SU-DHL-6 (cell line): Measurements from ENCODE around the gene DNMT1.

ENCODE experiments used
- EZH2phosphoT487 ChIP-seq: fragments of 200-600 bp; sonication (generic), shearing (Covaris generic); conservative IDR thresholded peaks from 2 replicates; pipeline ENCODE4 v1.6.1; 2018; ENCODE audit warnings: mild to moderate bottlenecking, antibody characterized with exemption, low read length, moderate library complexity, mixed read lengths
- TF ChIP-seq, protein P1 (sequence below): fragments of 200-600 bp; sonication (generic); IDR thresholded peaks from one replicate; pipeline ENCODE4 v1.5.1; 2017; ENCODE audit warnings: antibody characterized with exemption, mild to moderate bottlenecking, low read length, moderate library complexity; ENCODE audit not compliant: insufficient read depth, poor library complexity, severe bottlenecking

GRCh38 chr19:10158485-10158884 is 36.3 kb downstream of the DNMT1 start:
- TF ChIP-seq, protein P1, sequence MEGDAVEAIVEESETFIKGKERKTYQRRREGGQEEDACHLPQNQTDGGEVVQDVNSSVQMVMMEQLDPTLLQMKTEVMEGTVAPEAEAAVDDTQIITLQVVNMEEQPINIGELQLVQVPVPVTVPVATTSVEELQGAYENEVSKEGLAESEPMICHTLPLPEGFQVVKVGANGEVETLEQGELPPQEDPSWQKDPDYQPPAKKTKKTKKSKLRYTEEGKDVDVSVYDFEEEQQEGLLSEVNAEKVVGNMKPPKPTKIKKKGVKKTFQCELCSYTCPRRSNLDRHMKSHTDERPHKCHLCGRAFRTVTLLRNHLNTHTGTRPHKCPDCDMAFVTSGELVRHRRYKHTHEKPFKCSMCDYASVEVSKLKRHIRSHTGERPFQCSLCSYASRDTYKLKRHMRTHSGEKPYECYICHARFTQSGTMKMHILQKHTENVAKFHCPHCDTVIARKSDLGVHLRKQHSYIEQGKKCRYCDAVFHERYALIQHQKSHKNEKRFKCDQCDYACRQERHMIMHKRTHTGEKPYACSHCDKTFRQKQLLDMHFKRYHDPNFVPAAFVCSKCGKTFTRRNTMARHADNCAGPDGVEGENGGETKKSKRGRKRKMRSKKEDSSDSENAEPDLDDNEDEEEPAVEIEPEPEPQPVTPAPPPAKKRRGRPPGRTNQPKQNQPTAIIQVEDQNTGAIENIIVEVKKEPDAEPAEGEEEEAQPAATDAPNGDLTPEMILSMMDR, result no peak
- TF ChIP-seq EZH2phosphoT487, result no peak
